Upper lobe of left lung (tissue), 4 donors: ENCODE results near the gene RIMS4.

Experiments used
- EP300 ChIP-seq, 4 donors: sonication (generic); formaldehyde crosslinking; IDR thresholded peaks; one replicate each; pipeline ENCODE4 v1.5.1; 2017; ENCODE audit warnings: antibody characterized with exemption in 4 of 4, control low read depth in 2 of 4
- POLR2AphosphoS5 ChIP-seq, 2 donors: sonication (generic); formaldehyde crosslinking; IDR thresholded peaks; one replicate each; pipeline ENCODE4 v1.5.1; 2017; ENCODE audit warnings: antibody characterized with exemption in 2 of 2

DNA sequence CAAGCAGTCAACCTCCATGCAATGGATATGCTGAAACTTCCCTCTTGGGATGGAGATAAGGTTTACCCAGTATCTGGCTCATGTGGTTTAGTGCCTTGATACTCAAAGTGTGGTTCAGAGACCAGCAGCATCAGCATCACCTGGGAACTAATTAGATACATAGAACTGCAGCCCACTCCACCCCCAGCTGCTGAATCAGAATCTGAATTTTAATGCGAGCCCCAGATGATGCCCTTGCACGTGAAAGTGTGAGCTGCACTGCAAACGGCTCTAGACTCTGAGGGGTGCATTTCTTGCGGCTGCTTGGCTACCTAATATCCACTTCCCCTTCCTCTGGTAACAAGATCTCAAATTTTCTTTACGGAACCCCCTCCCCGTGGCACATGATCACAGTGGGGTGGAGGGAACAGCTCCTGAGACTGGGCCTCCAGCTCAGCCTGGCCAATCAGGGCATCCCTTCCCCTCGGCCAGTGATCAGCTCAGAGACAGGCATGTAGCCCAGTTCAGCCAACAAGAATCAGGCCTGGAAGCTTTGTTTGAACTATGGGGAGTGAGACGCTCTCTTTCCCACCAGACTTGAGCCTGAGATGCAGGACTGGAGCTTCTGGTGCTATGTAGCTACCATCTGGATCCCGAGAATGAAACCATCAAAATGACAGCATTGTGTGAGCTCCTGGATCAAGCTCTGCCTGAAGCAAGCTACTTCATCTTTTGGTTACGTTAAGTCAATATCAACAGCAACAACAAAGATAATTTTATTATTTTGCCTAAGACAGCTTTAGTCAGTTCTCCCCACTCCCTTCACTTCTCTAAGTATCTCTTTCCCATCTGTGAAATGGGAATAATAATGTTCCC, 51.9 kb downstream of the RIMS4 start:
- TF ChIP-seq EP300 (IDR thresholded peaks at IDR 0.05) (no peak), POLR2AphosphoS5 (IDR thresholded peaks at IDR 0.05) (no peak)
